ENCODE measurements around the gene EIF2D. TPM values are rescaled to one million over a fixed set of nuclear protein-coding genes. Genes with fewer than 3 reads are reported as not detected.
A peak's percentile ranks its signal among the peaks of the same experiment; 100 is the strongest.

The EIF2D gene
- total RNA-seq, 2 donors from 2014 or later: 25.9 to 55.4 TPM

DNA sequence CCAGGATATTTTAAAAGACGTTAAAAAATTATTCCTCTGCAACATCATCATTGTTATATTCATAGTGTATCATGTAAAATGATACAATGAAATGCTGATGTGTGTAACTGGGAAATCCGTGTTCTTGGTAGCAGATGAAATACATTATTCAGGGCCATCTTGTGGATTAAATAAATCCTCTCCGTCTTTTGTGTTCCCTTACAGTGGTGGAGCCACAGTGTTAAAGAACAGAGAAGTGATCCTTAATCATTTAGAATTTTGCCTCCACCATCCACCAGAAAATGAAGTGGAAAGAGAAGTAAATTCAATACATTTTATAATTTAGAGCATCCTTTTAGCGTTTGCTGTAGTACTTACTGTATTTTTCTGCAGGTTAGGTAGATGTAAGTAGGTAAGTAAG, 24.4 kb upstream of the EIF2D start:
- no peak for TF ChIP-seq POLR2A (IDR thresholded peaks at IDR 0.05)
- TF ChIP-seq, protein P1, sequence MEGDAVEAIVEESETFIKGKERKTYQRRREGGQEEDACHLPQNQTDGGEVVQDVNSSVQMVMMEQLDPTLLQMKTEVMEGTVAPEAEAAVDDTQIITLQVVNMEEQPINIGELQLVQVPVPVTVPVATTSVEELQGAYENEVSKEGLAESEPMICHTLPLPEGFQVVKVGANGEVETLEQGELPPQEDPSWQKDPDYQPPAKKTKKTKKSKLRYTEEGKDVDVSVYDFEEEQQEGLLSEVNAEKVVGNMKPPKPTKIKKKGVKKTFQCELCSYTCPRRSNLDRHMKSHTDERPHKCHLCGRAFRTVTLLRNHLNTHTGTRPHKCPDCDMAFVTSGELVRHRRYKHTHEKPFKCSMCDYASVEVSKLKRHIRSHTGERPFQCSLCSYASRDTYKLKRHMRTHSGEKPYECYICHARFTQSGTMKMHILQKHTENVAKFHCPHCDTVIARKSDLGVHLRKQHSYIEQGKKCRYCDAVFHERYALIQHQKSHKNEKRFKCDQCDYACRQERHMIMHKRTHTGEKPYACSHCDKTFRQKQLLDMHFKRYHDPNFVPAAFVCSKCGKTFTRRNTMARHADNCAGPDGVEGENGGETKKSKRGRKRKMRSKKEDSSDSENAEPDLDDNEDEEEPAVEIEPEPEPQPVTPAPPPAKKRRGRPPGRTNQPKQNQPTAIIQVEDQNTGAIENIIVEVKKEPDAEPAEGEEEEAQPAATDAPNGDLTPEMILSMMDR (IDR thresholded peaks at IDR 0.05): no peak
- Histone ChIP-seq H3K4me1 (peaks cover 22% of the 10 kb centered on the region), H3K4me3 (no peak overlapping the region), H3K9me3 (no peaks in the 10 kb centered on the region), H3K27ac (peak overlapping the region in 1 of 4 donors; percentile 15), H3K27me3 (no peaks in the 10 kb centered on the region), H3K36me3 (replicated peaks in 1 of 2; ENCODE audit: insufficient read depth in 1 of 2, low read depth in 2 of 2) (no peaks in the 10 kb centered on the region)
- ATAC-seq (no peak), DNase-seq (no peak)
- intact Hi-C loops (cut with DNase I): no loop called here
- WGBS, 2 donors: 36 to 42% methylated on average over 4 of the region's 4 CpGs

DNA sequence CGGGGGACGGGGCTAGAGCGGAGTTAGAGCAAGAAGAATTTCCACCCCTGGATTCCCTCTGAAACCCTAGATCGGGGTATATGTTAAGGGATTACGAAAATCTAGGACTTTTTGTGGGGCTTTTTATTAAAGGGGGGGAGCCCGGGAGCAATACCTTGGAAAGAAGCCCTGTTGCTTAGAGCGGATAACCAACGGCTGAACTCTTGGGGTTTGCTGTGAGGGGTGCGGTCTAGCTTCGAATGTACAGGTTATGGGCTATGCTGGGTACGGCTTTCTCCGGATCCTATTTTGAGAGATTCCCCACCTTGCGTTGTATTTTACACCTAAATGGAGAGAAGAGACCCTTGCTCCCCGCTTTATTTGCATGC, 23.7 kb upstream of the EIF2D start:
- no peak for DNase-seq
- H3K9me3 ChIP-seq: no peaks in the 10 kb centered on the region
- no peak for ATAC-seq
- TF ChIP-seq, protein P1 (IDR thresholded peaks at IDR 0.05): no peak
- TF ChIP-seq POLR2A (IDR thresholded peaks at IDR 0.05): no peak
- intact Hi-C loops (cut with DNase I): no loop called here
- peaks cover 24% of the 10 kb centered on the region for H3K4me1 ChIP-seq
- peak overlapping the region; percentile 55 to 78 for H3K4me3 ChIP-seq
- WGBS, 2 donors: 2 to 4% methylated on average over 13 of the region's 14 CpGs
- H3K27me3 ChIP-seq: no peaks in the 10 kb centered on the region
- no peaks in the 10 kb centered on the region for H3K36me3 ChIP-seq (replicated peaks in 1 of 2; ENCODE audit: insufficient read depth in 1 of 2, low read depth in 2 of 2)
- H3K27ac ChIP-seq: peak overlapping the region; percentile 52 to 87 (median 76)

DNA sequence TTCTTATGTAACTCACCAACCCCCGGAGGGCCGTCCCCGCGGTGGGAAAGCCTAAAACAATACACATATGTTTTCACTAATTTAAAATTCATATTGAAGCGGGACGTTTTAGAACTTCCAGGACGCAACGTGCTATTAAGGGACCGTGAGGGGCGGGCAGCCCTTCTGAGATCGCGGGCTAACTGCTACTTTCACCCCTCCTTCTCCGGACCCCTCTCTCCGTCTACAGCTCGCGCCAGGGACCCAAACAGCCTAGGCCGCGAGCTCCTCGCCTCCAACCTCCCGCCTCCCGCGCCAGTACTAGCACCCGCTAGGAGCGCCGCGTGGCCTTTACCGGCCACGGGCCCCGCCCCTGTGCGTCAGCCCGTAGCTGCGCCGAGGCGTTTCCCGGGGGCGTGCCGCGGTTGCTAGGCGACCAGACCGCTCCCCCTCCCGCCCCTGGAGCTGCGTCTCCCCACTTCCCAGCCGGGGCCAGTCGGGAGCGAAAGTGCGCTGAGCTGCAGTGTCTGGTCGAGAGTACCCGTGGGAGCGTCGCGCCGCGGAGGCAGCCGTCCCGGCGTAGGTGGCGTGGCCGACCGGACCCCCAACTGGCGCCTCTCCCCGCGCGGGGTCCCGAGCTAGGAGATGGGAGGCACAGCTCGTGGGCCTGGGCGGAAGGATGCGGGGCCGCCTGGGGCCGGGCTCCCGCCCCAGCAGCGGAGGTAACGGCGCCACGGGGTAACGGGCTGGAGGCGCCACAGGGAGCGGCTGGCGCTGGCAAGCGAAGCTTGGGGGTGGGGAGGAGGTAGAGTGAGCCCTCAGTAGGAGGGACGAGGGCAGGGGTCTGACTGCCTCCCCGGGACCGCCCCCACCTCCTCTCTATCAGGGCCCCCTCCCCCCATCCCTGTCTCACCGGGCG, 23.1 kb upstream of the EIF2D start, which contains the start of gene DYRK3:
DYRK3 (plus strand) TSS at position 457 of the 898 bp plus-strand sequence; CDS start at position 625, 168 bp downstream.
- intact Hi-C loops (cut with DNase I): no loop called here
- WGBS, 2 donors: 2% methylated on average over 19 to 84 of the region's 84 CpGs

DNA sequence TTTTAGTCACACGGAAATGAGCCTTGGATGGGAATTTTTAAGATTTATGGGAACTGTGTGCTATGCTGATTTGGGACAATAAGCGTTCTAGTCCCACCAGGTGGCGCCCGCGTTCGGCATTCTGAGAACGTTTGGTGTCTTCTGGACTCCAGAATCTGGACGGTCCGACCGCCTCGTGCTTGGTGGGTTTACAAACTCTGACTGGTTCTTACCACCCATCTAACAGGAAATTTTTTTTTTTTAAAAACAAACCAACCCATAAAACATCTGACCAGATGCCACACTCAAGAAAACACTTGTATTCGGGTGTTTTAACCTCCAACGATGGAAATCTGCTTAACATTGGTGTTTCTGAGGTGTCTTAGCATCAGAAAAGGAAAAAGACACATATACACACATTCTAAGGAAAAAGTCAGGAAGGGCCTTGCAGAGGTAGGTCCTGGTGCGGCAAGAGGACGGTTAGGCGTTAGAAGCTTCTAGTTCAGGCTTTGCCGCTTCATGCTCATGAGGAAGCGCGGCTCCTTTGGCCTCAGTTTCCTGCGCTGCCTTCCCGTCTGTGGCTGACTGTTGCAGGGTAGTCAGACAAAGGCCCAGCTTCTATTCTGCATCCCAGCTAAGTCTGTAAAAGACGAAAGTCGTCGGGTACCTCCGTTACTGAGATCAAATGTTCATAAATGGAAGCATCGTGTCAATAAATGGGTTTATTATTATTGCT, 22.3 kb upstream of the EIF2D start:
- ATAC-seq: peak; percentile 69

More for the DNA sequence above, 23.1 kb upstream of the EIF2D start, which contains the start of gene DYRK3:
- Histone ChIP-seq H3K36me3 (replicated peaks in 1 of 2; ENCODE audit: insufficient read depth in 1 of 2, low read depth in 2 of 2) (no peaks in the 10 kb centered on the region), H3K9me3 (no peaks in the 10 kb centered on the region), H3K27me3 (no peaks in the 10 kb centered on the region), H3K27ac (peak within 1 kb of the TSS; percentile 52 to 87 (median 76)), H3K4me3 (peak within 1 kb of the TSS; percentile 55 to 78), H3K4me1 (peaks cover 27% of the 10 kb centered on the region)
- TF ChIP-seq, protein P1 (IDR thresholded peaks at IDR 0.05): peak in 4 of 7 experiments; percentile 9 to 37 (median 28)
- peak; percentile 86 to 94 (median 88) for TF ChIP-seq POLR2A (IDR thresholded peaks at IDR 0.05)
- ATAC-seq: peak; percentile 93
- peak; percentile 96 to 98 (median 96) for DNase-seq

More for the DNA sequence above, 22.3 kb upstream of the EIF2D start:
- peak overlapping the region; percentile 52 to 87 (median 76) for H3K27ac ChIP-seq
- intact Hi-C loops (cut with DNase I): loop anchor here (5.0 kb wide), 1 partner anchor 33 kb away; no protein-coding TSS in a partner anchor
- no peak overlapping the region for H3K4me3 ChIP-seq
- WGBS, 2 donors: 15 to 18% methylated on average over 26 of the region's 26 CpGs
- DNase-seq: peak; percentile 91 to 97 (median 93)
- no peaks in the 10 kb centered on the region for H3K27me3 ChIP-seq
- no peak for TF ChIP-seq POLR2A (IDR thresholded peaks at IDR 0.05)
- TF ChIP-seq, protein P1 (IDR thresholded peaks at IDR 0.05): peak; percentile 64 to 87 (median 83)
- no peaks in the 10 kb centered on the region for H3K9me3 ChIP-seq
- peaks cover 27% of the 10 kb centered on the region for H3K4me1 ChIP-seq
- no peaks in the 10 kb centered on the region for H3K36me3 ChIP-seq (replicated peaks in 1 of 2; ENCODE audit: insufficient read depth in 1 of 2, low read depth in 2 of 2)

Data from body of pancreas (tissue), 4 donors.